Fibroblast of skin of scalp (primary cell): ENCODE data around the gene HDHD5. TPM values are rescaled to one million over a fixed set of nuclear protein-coding genes. Genes with fewer than 3 reads are reported as not detected.

Experiments
- DNase-seq: peaks from one replicate; pipeline ENCODE4 v3.0.0-alpha.2; 2013
- polyA plus RNA-seq, 2 experiments: library from polyadenylated mRNA; unstranded; fragments of 120-200 nt; gene quantifications; one replicate each; pipeline ENCODE4 v1.2.1, GENCODE V29; 2013; ENCODE audit not compliant: insufficient read length in 2 of 2

Gene HDHD5
- 49.9 TPM for polyA plus RNA-seq (2013, experiment 1 of 2; ENCODE audit: insufficient read length)
- 47.2 TPM for polyA plus RNA-seq (2013, experiment 2 of 2; ENCODE audit: insufficient read length)

- DNase-seq = peak; percentile 91
Measured at GRCh38 chr22:17158568-17159503, at the start of gene HDHD5. Gene HDHD5, minus strand, starts transcription at chr22:17159277. Its CDS starts 26 bp downstream, at chr22:17159251.

- DNase-seq = no peak
Measured at GRCh38 chr22:17205432-17205831, 46.4 kb upstream of the HDHD5 start.

GRCh38 chr22:17201285-17201945 lies 42.3 kb upstream of the HDHD5 start:
- peak; percentile 15 for DNase-seq

GRCh38 chr22:17199003-17199731 lies 40.1 kb upstream of the HDHD5 start:
- DNase-seq = peak; percentile 81

GRCh38 chr22:17198170-17199002 lies 39.3 kb upstream of the HDHD5 start:
- DNase-seq = no peak

- no peak for DNase-seq
Measured at GRCh38 chr22:17194213-17194612, 35.1 kb upstream of the HDHD5 start.

GRCh38 chr22:17192186-17192585 lies 33.1 kb upstream of the HDHD5 start:
- DNase-seq = no peak

- DNase-seq = peak; percentile 22
Measured at GRCh38 chr22:17191163-17191784, 32.2 kb upstream of the HDHD5 start.

- DNase-seq = no peak
Measured at GRCh38 chr22:17190702-17191101, 31.6 kb upstream of the HDHD5 start.

GRCh38 chr22:17176715-17177114 lies 17.6 kb upstream of the HDHD5 start:
- no peak for DNase-seq

GRCh38 chr22:17172029-17172833 lies 13.2 kb upstream of the HDHD5 start:
- no peak for DNase-seq

- peak; percentile 93 for DNase-seq
Measured at GRCh38 chr22:17171153-17172028, 12.3 kb upstream of the HDHD5 start.

- no peak for DNase-seq
Measured at GRCh38 chr22:17167486-17167885, 8.4 kb upstream of the HDHD5 start.

- no peak for DNase-seq
Measured at GRCh38 chr22:17164392-17165024, 5.4 kb upstream of the HDHD5 start.

- no peak for DNase-seq
Measured at GRCh38 chr22:17162731-17163130, 3.7 kb upstream of the HDHD5 start.

GRCh38 chr22:17161991-17162390 lies 2.9 kb upstream of the HDHD5 start:
- DNase-seq = no peak

- DNase-seq = peak; percentile 53
Measured at GRCh38 chr22:17159504-17159951, 451 bp upstream of the HDHD5 start.

GRCh38 chr22:17158176-17158567 lies 905 bp downstream of the HDHD5 start:
- DNase-seq = no peak

GRCh38 chr22:17157714-17158113 lies 1.4 kb downstream of the HDHD5 start:
- DNase-seq = no peak
